Mesothelial cell of epicardium (in vitro differentiated cells): ENCODE measurements around the gene ZBTB45. TPM values are rescaled to one million over a fixed set of nuclear protein-coding genes. Genes with fewer than 3 reads are reported as not detected.

ENCODE experiments used
- DNase-seq, 2 experiments: peaks; one replicate each; pipeline ENCODE4 v3.0.0; 2021; ENCODE audit warnings: low spot score in 2 of 2; ENCODE audit not compliant: unreplicated experiment in 2 of 2
- H3K27ac Mint-ChIP-seq: 2 replicates; pipeline ENCODE4 v1.8.0; 2021; ENCODE audit warnings: mixed read lengths
- H3K27me3 Mint-ChIP-seq: 2 replicates; pipeline ENCODE4 v1.8.0; 2021; ENCODE audit warnings: low read depth, mixed read lengths
- H3K36me3 Mint-ChIP-seq: 2 replicates; pipeline ENCODE4 v1.8.0; 2021; ENCODE audit warnings: mixed read lengths
- H3K4me1 Mint-ChIP-seq: 2 replicates; pipeline ENCODE4 v1.8.0; 2021; ENCODE audit warnings: mixed read lengths
- H3K4me3 Mint-ChIP-seq: 2 replicates; pipeline ENCODE4 v1.8.0; 2021; ENCODE audit warnings: mild to moderate bottlenecking, moderate library complexity, mixed read lengths
- H3K9me3 Mint-ChIP-seq: 2 replicates; pipeline ENCODE4 v1.8.0; 2021; ENCODE audit warnings: mixed read lengths
- CTCF ChIP-seq: fragments of 200-600 bp; sonication (generic); IDR thresholded peaks from one replicate; pipeline ENCODE4 v1.5.0; 2021; ENCODE audit warnings: antibody characterized with exemption; ENCODE audit not compliant: unreplicated experiment
- total RNA-seq: library from RNA; stranded (reverse); gene quantifications from 3 replicates; pipeline ENCODE4 v1.2.1, GENCODE V29; 2021

The ZBTB45 gene
- total RNA-seq, 1 donor from 2014 or later = 24.4 TPM

- Mint-ChIP-seq H3K27me3 (no peaks in the 10 kb centered on the region), H3K4me3 (peak overlapping the region; percentile 94), H3K27ac (peak overlapping the region; percentile 99), H3K36me3 (peaks cover 24% of the 10 kb centered on the region), H3K4me1 (peaks cover 54% of the 10 kb centered on the region), H3K9me3 (no peaks in the 10 kb centered on the region)
- no peak for DNase-seq
- TF ChIP-seq CTCF = no peak
Measured at GRCh38 chr19:58556622-58557220, 37.1 kb upstream of the ZBTB45 start.

GRCh38 chr19:58555920-58556621 lies 36.5 kb upstream of the ZBTB45 start:
- H3K4me3 Mint-ChIP-seq = peak overlapping the region; percentile 94
- TF ChIP-seq CTCF = no peak
- no peak for DNase-seq
- no peaks in the 10 kb centered on the region for H3K27me3 Mint-ChIP-seq
- H3K27ac Mint-ChIP-seq = peak overlapping the region; percentile 100
- peaks cover 54% of the 10 kb centered on the region for H3K4me1 Mint-ChIP-seq
- no peaks in the 10 kb centered on the region for H3K9me3 Mint-ChIP-seq
- H3K36me3 Mint-ChIP-seq = peaks cover 24% of the 10 kb centered on the region

GRCh38 chr19:58555369-58555885 lies 35.8 kb upstream of the ZBTB45 start:
- DNase-seq = no peak
- Mint-ChIP-seq H3K9me3 (no peaks in the 10 kb centered on the region), H3K36me3 (peaks cover 26% of the 10 kb centered on the region), H3K27ac (peak overlapping the region; percentile 100), H3K4me1 (peaks cover 53% of the 10 kb centered on the region), H3K27me3 (no peaks in the 10 kb centered on the region), H3K4me3 (peak overlapping the region; percentile 94)
- no peak for TF ChIP-seq CTCF

GRCh38 chr19:58554494-58555368 lies 35.1 kb upstream of the ZBTB45 start, which contains the start of gene CHMP2A:
Gene CHMP2A, minus strand, starts transcription at chr19:58555105. Its CDS starts 893 bp downstream, at chr19:58554212.
- Mint-ChIP-seq H3K36me3 (peaks cover 28% of the 10 kb centered on the region), H3K9me3 (no peaks in the 10 kb centered on the region), H3K27ac (peak within 1 kb of the TSS; percentile 100), H3K27me3 (no peaks in the 10 kb centered on the region), H3K4me3 (peak within 1 kb of the TSS; percentile 94), H3K4me1 (peaks cover 46% of the 10 kb centered on the region)
- peak; percentile 98 to 99 for DNase-seq
- no peak for TF ChIP-seq CTCF

- peak overlapping the region; percentile 100 for H3K27ac Mint-ChIP-seq
- H3K9me3 Mint-ChIP-seq = no peaks in the 10 kb centered on the region
- peaks cover 39% of the 10 kb centered on the region for H3K4me1 Mint-ChIP-seq
- no peak for TF ChIP-seq CTCF
- no peaks in the 10 kb centered on the region for H3K27me3 Mint-ChIP-seq
- no peak for DNase-seq
- H3K4me3 Mint-ChIP-seq = peak overlapping the region; percentile 94
- H3K36me3 Mint-ChIP-seq = peaks cover 31% of the 10 kb centered on the region
Measured at GRCh38 chr19:58553799-58554493, 34.3 kb upstream of the ZBTB45 start.
